ENCODE data around the gene ZGLP1.

GRCh38 chr19:10343495-10343894 lies 33.9 kb upstream of the ZGLP1 start:
- TF ChIP-seq TAF1 (IDR thresholded peaks at IDR 0.05; ENCODE audit: low read depth) (no peak), YY1 (IDR thresholded peaks at IDR 0.05; ENCODE audit: low read depth) (no peak)
